Uterus (tissue), 4 donors: ENCODE measurements around the gene RUFY3. TPM values are rescaled to one million over a fixed set of nuclear protein-coding genes. Genes with fewer than 3 reads are reported as not detected.
A peak's percentile ranks its signal among the peaks of the same experiment; 100 is the strongest.

ENCODE experiments used
- DNase-seq, 2 donors: peaks; one replicate each; pipeline ENCODE4 v3.0.0-alpha.2; 2019 to 2020
- H3K27ac ChIP-seq, 2 donors: fragments of 200-600 bp; sonication (generic); 1 replicate in 1 of 2; 2 replicates in 1 of 2; pipeline ENCODE4 v1.5.1; 2016 to 2018
- H3K27me3 ChIP-seq, 2 donors: fragments of 200-600 bp; sonication (generic); one replicate each; pipeline ENCODE4 v1.5.1; 2018 to 2019; ENCODE audit warnings: control low read depth in 1 of 2
- H3K36me3 ChIP-seq, 2 donors: fragments of 200-600 bp; sonication (generic); one replicate each; pipeline ENCODE4 v1.5.1; 2019; ENCODE audit warnings: control low read depth in 1 of 2
- H3K4me1 ChIP-seq, 2 donors: fragments of 200-600 bp; sonication (generic); one replicate each; pipeline ENCODE4 v1.5.1; 2018 to 2019; ENCODE audit warnings: control low read depth in 1 of 2
- H3K4me3 ChIP-seq, 2 donors: fragments of 200-600 bp; sonication (generic); 1 replicate in 1 of 2; 2 replicates in 1 of 2; pipeline ENCODE4 v1.5.1; 2018 to 2019; ENCODE audit warnings: mild to moderate bottlenecking in 1 of 2
- H3K9me3 ChIP-seq, 2 donors: fragments of 200-600 bp; sonication (generic); one replicate each; pipeline ENCODE4 v1.5.1; 2019; ENCODE audit warnings: control low read depth in 1 of 2
- CTCF ChIP-seq, 4 experiments: fragments of 200-600 bp in 2 of 4; fragments of 450-650 bp in 2 of 4; sonication (generic) in 2 of 4; IDR thresholded peaks; one replicate each; pipeline ENCODE4 v1.5.1; 2016 to 2019; ENCODE audit warnings: antibody characterized with exemption in 4 of 4, mild to moderate bottlenecking in 2 of 4, moderate library complexity in 1 of 4
- POLR2A ChIP-seq, 2 donors: fragments of 450-650 bp; IDR thresholded peaks; one replicate each; pipeline ENCODE4 v1.6.1; 2016; ENCODE audit warnings: antibody characterized with exemption in 2 of 2, mild to moderate bottlenecking in 1 of 2, moderate library complexity in 1 of 2
- intact Hi-C: fragments of 100-400 bp; cut with DNase I; formaldehyde crosslinking; loops from one replicate; pipeline ENCODE4 v1.15.1; 2023; ENCODE audit warnings: low total_unique reads
- total RNA-seq, 4 donors: library from RNA; depleted of rRNA in 3 of 4; stranded (reverse); fragments of >200 nt in 3 of 4; gene quantifications; one replicate each; pipeline versions ENCODE4 v1.1.0 to v1.2.4, GENCODE V29; 2014 to 2023
- donor health status: DM: yes; HTN: yes; CAD: no.

Gene RUFY3
- total RNA-seq, 4 donors from 2014 or later, result 25.4 to 137 (median 75.9) TPM

- intact Hi-C loops, result no loop called here
- H3K9me3 ChIP-seq, result no peaks in the 10 kb centered on the region
- peak overlapping the region; percentile 59 to 74 for H3K27ac ChIP-seq
- no peaks in the 10 kb centered on the region for H3K4me1 ChIP-seq
- no peaks in the 10 kb centered on the region for H3K36me3 ChIP-seq
- no peak for TF ChIP-seq CTCF (IDR thresholded peaks at IDR 0.05)
- TF ChIP-seq POLR2A (IDR thresholded peaks at IDR 0.05), result no peak
- H3K4me3 ChIP-seq, result no peak overlapping the region
- peak in 1 of 2 donors; percentile 53 for DNase-seq
- no peaks in the 10 kb centered on the region for H3K27me3 ChIP-seq
These were observed 57.2 kb downstream of the RUFY3 start for GRCh38 chr4:70778888-70779422.

GRCh38 chr4:70783096-70783495, 61.3 kb downstream of the RUFY3 start:
- Histone ChIP-seq H3K9me3 (no peaks in the 10 kb centered on the region), H3K27ac (no peak overlapping the region), H3K27me3 (no peaks in the 10 kb centered on the region), H3K4me1 (no peaks in the 10 kb centered on the region), H3K4me3 (no peak overlapping the region), H3K36me3 (no peaks in the 10 kb centered on the region)
- TF ChIP-seq POLR2A (IDR thresholded peaks at IDR 0.05) (no peak), CTCF (IDR thresholded peaks at IDR 0.05) (no peak)
- DNase-seq, result no peak
- intact Hi-C loops, result no loop called here

GRCh38 chr4:70787496-70787895, 65.7 kb downstream of the RUFY3 start:
- H3K27ac ChIP-seq, result no peak overlapping the region
- H3K9me3 ChIP-seq, result no peaks in the 10 kb centered on the region
- TF ChIP-seq CTCF (IDR thresholded peaks at IDR 0.05) (no peak), POLR2A (IDR thresholded peaks at IDR 0.05) (no peak)
- DNase-seq, result no peak
- intact Hi-C loops, result no loop called here
- H3K4me3 ChIP-seq, result no peak overlapping the region
- H3K4me1 ChIP-seq, result no peaks in the 10 kb centered on the region
- peaks cover 0 to 3% of the 10 kb centered on the region in 2 donors for H3K36me3 ChIP-seq
- H3K27me3 ChIP-seq, result no peaks in the 10 kb centered on the region

DNA sequence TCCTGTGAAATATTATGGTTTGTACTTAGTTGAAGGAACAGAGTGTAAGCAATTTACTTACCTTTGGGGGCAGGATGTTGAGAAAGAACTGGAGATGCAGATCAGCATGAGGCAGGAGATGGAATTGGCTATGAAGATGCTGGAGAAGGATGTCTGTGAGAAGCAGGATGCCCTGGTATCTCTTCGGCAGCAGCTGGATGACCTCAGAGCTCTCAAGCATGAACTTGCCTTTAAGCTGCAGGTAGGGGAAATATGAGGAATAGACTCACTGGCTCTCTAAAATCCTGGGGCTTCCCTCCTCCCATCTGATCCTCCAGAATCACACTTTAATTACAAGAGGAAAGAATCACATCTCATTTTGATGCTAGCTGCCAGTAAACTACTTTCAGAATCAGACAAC, 67.0 kb downstream of the RUFY3 start:
- H3K9me3 ChIP-seq, result no peaks in the 10 kb centered on the region
- H3K4me1 ChIP-seq, result no peaks in the 10 kb centered on the region
- H3K36me3 ChIP-seq, result peaks cover 0 to 3% of the 10 kb centered on the region in 2 donors
- H3K27me3 ChIP-seq, result no peaks in the 10 kb centered on the region
- no peak for TF ChIP-seq CTCF (IDR thresholded peaks at IDR 0.05)
- TF ChIP-seq POLR2A (IDR thresholded peaks at IDR 0.05), result no peak
- intact Hi-C loops, result no loop called here
- H3K4me3 ChIP-seq, result no peak overlapping the region
- no peak overlapping the region for H3K27ac ChIP-seq
- no peak for DNase-seq

DNA sequence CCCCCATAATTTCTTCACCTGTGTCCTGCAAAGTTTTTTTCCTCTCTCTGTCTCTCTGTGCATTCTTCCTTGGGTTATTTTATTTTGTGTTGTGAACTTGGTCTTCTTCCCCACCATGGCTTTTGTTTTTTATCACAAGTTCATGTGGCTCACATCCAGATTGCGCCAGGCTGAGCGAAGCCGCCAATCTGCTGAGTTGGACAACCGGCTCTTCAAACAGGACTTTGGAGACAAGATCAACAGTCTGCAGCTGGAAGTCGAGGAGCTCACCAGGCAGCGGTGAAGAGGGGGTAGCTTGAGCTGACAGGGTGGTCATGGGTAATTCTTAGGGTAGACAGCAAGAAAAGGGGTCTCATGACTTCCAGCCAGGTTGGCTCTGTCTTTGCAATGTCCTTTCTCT, 71.9 kb downstream of the RUFY3 start:
- Histone ChIP-seq H3K9me3 (no peaks in the 10 kb centered on the region), H3K4me1 (no peaks in the 10 kb centered on the region), H3K27me3 (no peaks in the 10 kb centered on the region), H3K36me3 (peaks cover 0 to 3% of the 10 kb centered on the region in 2 donors), H3K4me3 (no peak overlapping the region), H3K27ac (no peak overlapping the region)
- no peak for DNase-seq
- intact Hi-C loops, result no loop called here
- TF ChIP-seq CTCF (IDR thresholded peaks at IDR 0.05) (no peak), POLR2A (IDR thresholded peaks at IDR 0.05) (no peak)
